Fibroblast of villous mesenchyme (primary cell): Measurements from ENCODE around the gene FAM131B. TPM values are rescaled to one million over a fixed set of nuclear protein-coding genes. Genes with fewer than 3 reads are reported as not detected.
A peak's percentile ranks its signal among the peaks of the same experiment; 100 is the strongest.

Source experiments
- DNase-seq: peaks from one replicate; pipeline ENCODE4 v3.0.0-alpha.2; 2010; ENCODE audit warnings: low read depth
- H3K4me3 ChIP-seq: 2 replicates; pipeline ENCODE4 v1.5.1; 2011; ENCODE audit warnings: low read depth, mild to moderate bottlenecking, low read length
- CTCF ChIP-seq: IDR thresholded peaks from 2 replicates; pipeline ENCODE4 v1.5.1; 2012; ENCODE audit warnings: low read depth, mild to moderate bottlenecking, low read length; ENCODE audit not compliant: insufficient read depth
- total RNA-seq: library from RNA; depleted of rRNA; stranded (reverse); fragments of >200 nt; gene quantifications from 2 replicates; pipeline ENCODE4 v1.2.3, GENCODE V29; 2012

The FAM131B gene
- total RNA-seq, 1 donor: 2.2 TPM

DNA sequence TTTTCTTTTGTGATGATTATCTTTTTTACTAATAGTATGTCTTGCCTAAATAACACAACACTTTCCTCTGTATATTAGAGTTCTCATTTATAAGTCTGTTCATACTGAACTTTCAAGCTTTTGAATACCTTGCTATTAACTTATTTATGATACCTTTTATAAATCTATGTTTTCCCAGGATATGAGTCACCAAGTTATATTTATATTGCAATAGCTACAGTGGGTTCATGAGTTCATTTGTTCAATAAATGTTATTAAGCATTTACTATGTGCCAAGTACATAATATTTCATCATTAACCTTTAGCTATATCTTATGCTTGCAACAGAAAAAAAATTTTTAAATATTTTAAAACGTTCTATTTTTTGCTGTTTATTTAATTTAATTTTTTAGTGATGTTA is 28.3 kb downstream of the FAM131B start:
- H3K4me3 ChIP-seq: no peak overlapping the region
- DNase-seq: no peak
- no peak for TF ChIP-seq CTCF

GRCh38 chr7:143331179-143331801 is 31.2 kb downstream of the FAM131B start:
- TF ChIP-seq CTCF: no peak
- DNase-seq: peak; percentile 80
- H3K4me3 ChIP-seq: no peak overlapping the region

GRCh38 chr7:143329471-143330170 is 32.9 kb downstream of the FAM131B start:
- TF ChIP-seq CTCF: no peak
- H3K4me3 ChIP-seq: no peak overlapping the region
- no peak for DNase-seq

GRCh38 chr7:143327903-143328302 is 34.6 kb downstream of the FAM131B start:
- no peak for DNase-seq
- no peak for TF ChIP-seq CTCF
- no peak overlapping the region for H3K4me3 ChIP-seq

- no peak for TF ChIP-seq CTCF
- H3K4me3 ChIP-seq: no peak overlapping the region
- peak; percentile 71 for DNase-seq
Measured at GRCh38 chr7:143325240-143325639, 37.3 kb downstream of the FAM131B start.

- no peak for TF ChIP-seq CTCF
Measured at GRCh38 chr7:143323653-143324052, 38.9 kb downstream of the FAM131B start.

More at GRCh38 chr7:143323653-143324052, 38.9 kb downstream of the FAM131B start:
- no peak overlapping the region for H3K4me3 ChIP-seq
- no peak for DNase-seq
